SK-N-SH treated with all-trans-retinoic acid at 6 μM for 48 hours (cell line): ENCODE results near the gene BACH2.

Experiments
- ATAC-seq: fragments of 200-7000 bp; cut with Tn5 transposase; 3 replicates; pipeline ENCODE4 v1.9.1; 2020; ENCODE audit warnings: mild to moderate bottlenecking, moderate library complexity
- BACH2 ChIP-seq: fragments of 250-450 bp; sonication (Bioruptor Pico); IDR thresholded peaks from 2 replicates; pipeline ENCODE4 v1.9.0; 2021; ENCODE audit warnings: mild to moderate bottlenecking, borderline replicate concordance
- CREB5 ChIP-seq: fragments of 250-450 bp; sonication (Bioruptor Pico); IDR thresholded peaks from 2 replicates; pipeline ENCODE4 v1.5.1; 2020; ENCODE audit warnings: low read depth, mild to moderate bottlenecking, moderate library complexity
- CSDC2 ChIP-seq: fragments of 250-450 bp; sonication (Bioruptor Pico); IDR thresholded peaks from 2 replicates; pipeline ENCODE4 v1.5.0; 2020; ENCODE audit warnings: mild to moderate bottlenecking, moderate library complexity
- ESRRG ChIP-seq: fragments of 250-450 bp; sonication (Bioruptor Pico); IDR thresholded peaks from 2 replicates; pipeline ENCODE4 v1.6.1; 2021; ENCODE audit warnings: mild to moderate bottlenecking
- GLIS3 ChIP-seq: fragments of 250-450 bp; sonication (Bioruptor Pico); IDR thresholded peaks from 2 replicates; pipeline ENCODE4 v1.5.0; 2020; ENCODE audit warnings: mild to moderate bottlenecking, moderate library complexity
- ISL1 ChIP-seq: fragments of 250-450 bp; sonication (Bioruptor Pico); IDR thresholded peaks from 2 replicates; pipeline ENCODE4 v2.1.2; 2022; ENCODE audit warnings: mild to moderate bottlenecking, moderate library complexity
- OSR1 ChIP-seq: fragments of 250-450 bp; sonication (Bioruptor Pico); IDR thresholded peaks from 2 replicates; pipeline ENCODE4 v1.8.0; 2022; ENCODE audit warnings: moderate library complexity, mild to moderate bottlenecking, inconsistent platforms
- PATZ1 ChIP-seq: fragments of 250-450 bp; sonication (Bioruptor Pico); IDR thresholded peaks from 2 replicates; pipeline ENCODE4 v1.8.0; 2020; ENCODE audit warnings: mild to moderate bottlenecking, moderate library complexity, borderline replicate concordance
- POU6F1 ChIP-seq: fragments of 250-450 bp; sonication (Bioruptor Pico); IDR thresholded peaks from 2 replicates; pipeline ENCODE4 v1.8.0; 2021; ENCODE audit warnings: low read depth, mild to moderate bottlenecking, moderate library complexity, borderline replicate concordance
- PPARA ChIP-seq: fragments of 250-450 bp; sonication (Bioruptor Pico); IDR thresholded peaks from 2 replicates; pipeline ENCODE4 v1.5.0; 2020; ENCODE audit warnings: mild to moderate bottlenecking, borderline replicate concordance
- RARB ChIP-seq: fragments of 250-450 bp; sonication (Bioruptor Pico); IDR thresholded peaks from 2 replicates; pipeline ENCODE4 v1.8.0; 2021; ENCODE audit warnings: mild to moderate bottlenecking, moderate library complexity
- SNAI2 ChIP-seq: fragments of 250-450 bp; sonication (Bioruptor Pico); IDR thresholded peaks from 2 replicates; pipeline ENCODE4 v1.5.0; 2020; ENCODE audit warnings: mild to moderate bottlenecking, moderate library complexity
- TCF4 ChIP-seq: fragments of 250-450 bp; sonication (Bioruptor Pico); IDR thresholded peaks from 2 replicates; pipeline ENCODE4 v1.8.0; 2021; ENCODE audit warnings: mild to moderate bottlenecking, moderate library complexity, borderline replicate concordance
- TOX ChIP-seq: fragments of 250-450 bp; sonication (Bioruptor Pico); IDR thresholded peaks from 2 replicates; pipeline ENCODE4 v1.8.0; 2021; ENCODE audit warnings: mild to moderate bottlenecking, moderate library complexity, borderline replicate concordance
- TSHZ2 ChIP-seq: fragments of 250-450 bp; sonication (Bioruptor Pico); IDR thresholded peaks from 2 replicates; pipeline ENCODE4 v1.5.0; 2020; ENCODE audit warnings: mild to moderate bottlenecking, moderate library complexity
- ZC3H10 ChIP-seq: fragments of 250-450 bp; sonication (Bioruptor Pico); IDR thresholded peaks from 2 replicates; pipeline ENCODE4 v1.5.1; 2021; ENCODE audit warnings: mild to moderate bottlenecking, moderate library complexity
- ZFP3 ChIP-seq: fragments of 250-450 bp; sonication (Bioruptor Pico); IDR thresholded peaks from 2 replicates; pipeline ENCODE4 v1.5.0; 2020; ENCODE audit warnings: mild to moderate bottlenecking, moderate library complexity
- ZFP30 ChIP-seq: fragments of 450-650 bp; formaldehyde crosslinking; IDR thresholded peaks from 2 replicates; pipeline ENCODE4 v1.5.0; 2022; ENCODE audit warnings: mild to moderate bottlenecking, moderate library complexity
- ZNF70 ChIP-seq: fragments of 450-650 bp; formaldehyde crosslinking; IDR thresholded peaks from 2 replicates; pipeline ENCODE4 v1.5.0; 2020; ENCODE audit warnings: mild to moderate bottlenecking, moderate library complexity
- ZNF8 ChIP-seq: fragments of 450-650 bp; formaldehyde crosslinking; IDR thresholded peaks from 2 replicates; pipeline ENCODE4 v1.5.0; 2020; ENCODE audit warnings: mild to moderate bottlenecking, moderate library complexity

The BACH2 gene

GRCh38 chr6:90048206-90048967 is 248.3 kb downstream of the BACH2 start:
- TF ChIP-seq PPARA (CRISPR knock-in tag) (no peak), PATZ1 (CRISPR knock-in tag) (no peak), TOX (CRISPR knock-in tag) (no peak), ESRRG (no peak), TCF4 (CRISPR knock-in tag) (no peak), CSDC2 (CRISPR knock-in tag) (no peak), SNAI2 (CRISPR knock-in tag) (no peak), ZC3H10 (CRISPR knock-in tag) (no peak), TSHZ2 (CRISPR knock-in tag) (no peak), RARB (CRISPR knock-in tag) (no peak), ZNF8 (no peak), ZFP30 (CRISPR knock-in tag) (no peak), CREB5 (CRISPR knock-in tag) (no peak), ZNF70 (no peak), OSR1 (CRISPR knock-in tag) (no peak), BACH2 (no peak), GLIS3 (CRISPR knock-in tag) (no peak), ISL1 (CRISPR knock-in tag) (no peak)
- ATAC-seq, result no peak

DNA sequence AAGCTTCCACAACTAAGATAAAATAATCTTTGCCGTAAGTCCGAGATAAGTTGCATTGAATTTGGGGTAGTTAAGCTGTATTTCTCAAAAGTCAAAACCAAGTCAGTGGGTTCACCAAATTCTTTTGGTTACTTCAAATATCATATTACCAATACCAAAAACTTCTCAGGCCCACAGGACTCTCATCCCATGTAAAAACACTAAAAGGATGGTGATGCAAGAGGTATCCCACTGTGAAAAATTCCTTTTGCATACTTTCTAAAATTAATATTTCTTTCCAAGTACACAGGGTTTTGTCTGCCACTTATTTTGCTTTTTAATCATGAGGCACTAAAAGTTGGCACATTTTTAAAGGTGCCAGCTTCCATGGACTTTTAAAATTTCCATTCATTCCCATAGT is 251.1 kb downstream of the BACH2 start:
- no peak for ATAC-seq
- TF ChIP-seq ESRRG, result no peak
- no peak for TF ChIP-seq PPARA (CRISPR knock-in tag)
- TF ChIP-seq TCF4 (CRISPR knock-in tag), result no peak
- no peak for TF ChIP-seq CREB5 (CRISPR knock-in tag)
- no peak for TF ChIP-seq ZFP3 (CRISPR knock-in tag)
- TF ChIP-seq TOX (CRISPR knock-in tag), result no peak
- TF ChIP-seq BACH2, result no peak
- TF ChIP-seq ZFP30 (CRISPR knock-in tag), result no peak
- TF ChIP-seq, all 23 proteins: peak for 0

- peak; percentile 87 for ATAC-seq
- TF ChIP-seq ZFP3 (CRISPR knock-in tag) (no peak), TOX (CRISPR knock-in tag) (no peak), GLIS3 (CRISPR knock-in tag) (no peak), OSR1 (CRISPR knock-in tag) (no peak), ZC3H10 (CRISPR knock-in tag) (no peak), ZFP30 (CRISPR knock-in tag) (no peak), ISL1 (CRISPR knock-in tag) (peak; percentile 26; the same call in 1 of the 2 replicates), TCF4 (CRISPR knock-in tag) (peak; percentile 13; the same call in 1 of the 2 replicates), TSHZ2 (CRISPR knock-in tag) (no peak), ZNF70 (no peak), POU6F1 (CRISPR knock-in tag) (no peak), ESRRG (no peak), PATZ1 (CRISPR knock-in tag) (no peak), PPARA (CRISPR knock-in tag) (no peak), RARB (CRISPR knock-in tag) (no peak), SNAI2 (CRISPR knock-in tag) (no peak)
Observed at GRCh38 chr6:90044833-90045381, 251.7 kb downstream of the BACH2 start.
